ENCODE measurements around the gene IGSF3.

DNA sequence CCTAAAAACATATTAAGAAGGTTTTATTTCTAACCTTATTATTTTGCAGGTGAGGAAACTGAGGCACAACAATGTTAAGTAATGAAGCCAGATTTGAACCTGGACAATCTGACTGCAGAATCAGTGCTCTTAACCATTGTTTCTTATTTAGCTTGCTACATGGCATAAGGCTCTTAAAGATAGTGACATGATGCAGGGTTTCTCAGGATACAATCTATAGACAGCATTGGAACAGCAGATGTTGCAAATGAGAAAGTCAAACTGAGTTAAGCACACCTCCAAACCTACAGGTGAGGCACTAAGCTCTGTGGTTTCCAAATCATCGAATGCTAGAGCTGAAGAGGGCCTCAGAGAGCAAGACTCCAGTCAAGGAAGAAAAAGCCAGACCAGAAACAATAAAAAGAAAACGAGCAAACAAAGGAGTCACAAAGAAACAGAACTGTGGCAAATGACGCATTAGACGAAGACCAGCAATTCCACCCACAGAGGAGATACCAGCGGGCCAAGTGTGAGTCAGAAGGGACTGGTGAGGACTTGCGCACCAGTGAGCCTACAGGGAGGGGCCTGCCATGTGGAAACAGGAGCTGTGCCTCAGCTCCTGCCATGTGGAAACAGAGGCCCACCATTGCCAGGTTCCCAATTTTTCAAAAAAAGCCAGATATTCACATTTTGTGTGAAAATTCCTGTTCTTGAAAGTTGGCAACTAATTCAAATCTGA lies 111.1 kb downstream of the IGSF3 start:
- TF ChIP-seq CTCF (IDR thresholded peaks at IDR 0.05 in 4 of 5, conservative IDR thresholded peaks at IDR 0.05 in 1 of 5) = no peak
- TF ChIP-seq POLR2A (IDR thresholded peaks at IDR 0.05) = no peak

Measured in gastrocnemius medialis (tissue), 4 donors.